ENCODE measurements around the gene PFKFB2.

The PFKFB2 gene

GRCh38 chr1:207089627-207090355 is 36.7 kb downstream of the PFKFB2 start:
- DNase-seq (ENCODE audit: low read depth) = no peak

DNA sequence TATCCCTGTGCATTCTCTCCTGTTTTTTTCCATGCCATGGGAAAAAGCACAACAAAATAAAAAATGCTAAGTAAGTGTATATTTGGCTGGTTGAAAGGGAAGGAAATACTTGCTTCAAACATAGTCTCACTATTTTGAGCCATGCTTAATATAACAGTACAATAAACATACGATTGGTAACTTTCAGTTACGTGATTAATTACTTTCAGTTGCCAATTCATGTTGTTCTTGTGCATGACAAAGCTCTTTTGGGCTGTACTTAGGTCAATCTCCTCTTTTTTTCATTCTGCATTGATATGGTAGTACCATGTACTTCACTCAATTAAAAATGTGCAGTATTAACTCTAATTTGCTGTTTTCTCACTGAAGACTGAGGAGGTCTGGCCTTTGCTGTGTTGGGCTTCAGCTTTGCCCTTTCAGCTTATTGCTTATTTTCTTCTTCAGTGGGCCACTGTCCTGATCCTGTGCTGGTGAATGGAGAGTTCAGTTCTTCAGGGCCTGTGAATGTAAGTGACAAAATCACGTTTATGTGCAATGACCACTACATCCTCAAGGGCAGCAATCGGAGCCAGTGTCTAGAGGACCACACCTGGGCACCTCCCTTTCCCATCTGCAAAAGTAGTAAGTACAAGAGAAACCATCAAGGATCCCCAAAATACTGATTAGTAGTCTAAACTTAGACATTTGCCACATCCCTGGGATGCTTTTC is 38.3 kb downstream of the PFKFB2 start:
- no peak for DNase-seq (ENCODE audit: low read depth)

DNA sequence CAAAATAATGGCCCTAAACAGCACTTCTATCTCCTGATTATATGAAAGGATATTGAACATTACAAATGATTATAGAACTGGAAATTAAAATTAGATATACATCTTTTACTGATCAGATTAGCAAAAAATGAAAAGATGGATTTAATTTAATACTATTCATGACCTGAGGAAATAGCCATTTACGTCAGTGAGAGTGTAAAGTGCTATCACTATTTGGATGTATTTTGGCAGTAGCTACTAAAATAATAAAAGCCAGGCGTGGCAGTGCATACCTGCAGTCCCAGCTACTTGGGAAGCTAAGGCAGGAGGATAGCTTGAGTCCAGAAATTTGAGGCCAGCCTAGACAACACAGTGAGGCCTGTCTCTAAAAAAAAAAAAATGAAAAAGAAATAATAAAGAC is 40.9 kb downstream of the PFKFB2 start:
- DNase-seq (ENCODE audit: low read depth) = no peak

DNA sequence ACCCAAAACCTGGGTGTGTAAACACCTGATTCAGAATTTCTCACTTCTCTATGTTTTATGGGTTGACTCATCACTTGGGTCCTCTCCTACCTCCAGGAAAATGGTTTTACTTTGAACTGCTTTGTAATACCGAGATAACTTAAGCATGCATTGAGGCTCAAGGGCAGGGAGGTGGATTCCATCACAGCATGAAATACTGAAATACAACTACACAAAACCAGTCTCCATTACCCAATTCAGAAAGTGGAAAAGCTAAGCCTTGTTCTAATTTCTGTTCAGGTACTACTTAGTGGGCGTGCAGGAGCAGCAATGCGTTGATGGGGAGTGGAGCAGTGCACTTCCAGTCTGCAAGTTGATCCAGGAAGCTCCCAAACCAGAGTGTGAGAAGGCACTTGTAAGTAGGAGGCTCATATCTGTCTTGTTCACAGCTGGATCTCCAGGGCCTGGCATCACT is 44.8 kb downstream of the PFKFB2 start:
- peak; percentile 61 for DNase-seq (ENCODE audit: low read depth)

- no peak for DNase-seq (ENCODE audit: low read depth)
These were observed 48.6 kb downstream of the PFKFB2 start for GRCh38 chr1:207101720-207102119.

DNA sequence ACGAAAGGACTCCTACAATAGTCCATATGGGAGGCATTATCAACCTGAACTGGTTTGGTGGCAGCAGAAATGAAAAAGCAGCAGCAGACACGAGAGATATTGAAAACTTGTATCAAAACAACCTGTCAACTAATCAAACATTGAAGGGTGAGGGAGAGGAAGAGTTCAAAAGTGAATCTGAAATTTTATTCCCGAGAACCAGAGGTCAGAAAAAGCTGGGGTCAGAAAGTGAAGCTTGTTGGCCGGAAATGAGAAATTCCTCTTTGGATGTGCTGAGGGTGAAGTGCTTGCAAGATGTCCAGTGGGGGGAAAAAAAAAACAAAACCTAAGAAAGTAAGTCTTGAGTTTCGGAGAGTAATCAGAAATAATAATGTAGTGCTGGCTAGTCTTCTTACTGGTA is 49.1 kb downstream of the PFKFB2 start:
- DNase-seq (ENCODE audit: low read depth) = no peak

DNA sequence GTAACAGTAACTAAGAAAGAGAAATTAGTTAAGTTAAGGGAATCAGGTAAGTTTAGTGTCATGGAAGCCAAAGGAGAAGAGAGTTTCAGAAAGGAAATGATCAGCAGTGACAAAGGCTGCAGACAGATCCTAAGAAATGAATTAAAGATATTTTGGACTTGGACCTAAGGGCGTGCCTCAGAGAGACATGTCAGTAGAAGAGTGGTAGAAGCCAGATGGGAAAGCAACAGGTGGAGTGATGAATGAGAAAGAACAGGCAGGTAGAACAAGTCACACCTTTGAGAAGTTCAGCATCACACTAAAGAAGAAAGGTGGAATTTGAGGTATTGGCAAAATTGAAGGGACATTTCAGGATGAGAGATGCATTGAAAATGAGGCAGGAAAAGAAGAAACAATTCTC is 49.6 kb downstream of the PFKFB2 start:
- DNase-seq (ENCODE audit: low read depth) = no peak

GRCh38 chr1:207103892-207104373 is 50.9 kb downstream of the PFKFB2 start, which contains the start of gene C4BPA:
Gene C4BPA (plus strand): TSS chr1:207104233. CDS start chr1:207113026, 8,793 bp downstream.
- peak; percentile 82 for DNase-seq (ENCODE audit: low read depth)

- peak; percentile 35 for DNase-seq (ENCODE audit: low read depth)
These were observed 55.9 kb downstream of the PFKFB2 start for GRCh38 chr1:207109004-207109403.

DNA sequence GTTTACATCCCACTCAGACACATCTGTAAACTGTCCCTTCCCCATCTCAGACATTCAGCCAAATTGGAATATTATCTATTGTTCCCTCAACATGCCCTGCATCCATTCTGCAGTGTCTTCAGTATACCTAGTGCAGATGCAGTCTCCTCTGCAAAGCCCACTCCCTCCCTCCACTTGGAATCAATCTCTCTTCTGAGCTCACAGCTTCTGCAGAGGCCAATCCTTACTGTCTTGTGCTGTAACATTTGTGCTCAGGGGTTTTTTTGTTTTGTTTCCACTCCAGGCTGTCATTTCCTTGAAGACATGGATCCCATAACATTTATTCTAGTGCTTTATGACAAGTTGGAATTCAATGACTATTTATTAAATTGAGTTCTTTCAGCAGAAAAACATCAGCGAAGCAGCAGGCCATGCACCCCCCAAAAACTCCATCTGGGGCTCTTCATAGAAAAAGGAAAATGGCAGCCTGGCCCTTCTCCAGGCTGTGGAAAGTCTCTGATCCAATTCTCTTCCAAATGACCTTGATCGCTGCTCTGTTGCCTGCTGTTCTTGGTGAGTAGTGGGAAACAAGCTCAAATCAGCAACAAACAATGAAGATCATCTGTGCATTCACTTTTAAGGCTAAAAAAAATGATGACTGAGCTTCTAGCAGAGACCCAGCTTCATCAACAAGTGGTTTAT is 59.7 kb downstream of the PFKFB2 start:
- DNase-seq (ENCODE audit: low read depth) = no peak

GRCh38 chr1:207115269-207115668 is 62.2 kb downstream of the PFKFB2 start:
- peak; percentile 77 for DNase-seq (ENCODE audit: low read depth)

- DNase-seq (ENCODE audit: low read depth) = no peak
These were observed 71.3 kb downstream of the PFKFB2 start for GRCh38 chr1:207124389-207124788.

GRCh38 chr1:207128336-207128921 is 75.4 kb downstream of the PFKFB2 start:
- DNase-seq (ENCODE audit: low read depth) = no peak

DNA sequence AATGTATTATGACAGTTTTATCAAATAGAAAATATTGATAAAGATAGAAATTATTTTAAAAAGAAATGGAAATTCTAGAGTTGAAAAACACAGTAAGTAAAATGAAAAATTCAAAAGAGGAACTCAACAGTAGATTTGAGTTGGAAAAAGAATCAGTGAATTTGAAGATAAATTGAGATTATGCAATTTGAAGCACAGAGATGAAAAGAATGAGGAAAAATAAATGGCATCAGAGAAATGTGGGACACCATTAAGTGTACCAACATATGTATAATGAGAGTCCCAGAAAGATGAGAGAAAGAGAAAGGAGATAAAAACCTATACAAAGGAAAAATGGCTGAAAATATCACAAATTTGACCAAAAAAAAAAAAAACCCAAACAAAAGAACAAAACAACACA is 76.0 kb downstream of the PFKFB2 start:
- no peak for DNase-seq (ENCODE audit: low read depth)

Measured in amniotic epithelial cell (primary cell).